Duodenal mucosa (tissue), 2 donors: ENCODE measurements around the gene TOM1L1.

Source experiments
- H3K27ac ChIP-seq: one replicate; pipeline ENCODE4 v1.7.0; 2013; ENCODE audit warnings: low read depth, low read length
- H3K27me3 ChIP-seq, 2 donors: one replicate each; pipeline ENCODE4 v1.7.0; 2013; ENCODE audit warnings: low read length in 2 of 2, control low read depth in 1 of 2; ENCODE audit not compliant: insufficient read depth in 2 of 2, control insufficient read depth in 1 of 2
- H3K36me3 ChIP-seq, 2 donors: one replicate each; pipeline ENCODE4 v1.7.0; 2013; ENCODE audit warnings: low read length in 2 of 2, control low read depth in 1 of 2; ENCODE audit not compliant: insufficient read depth in 2 of 2, control insufficient read depth in 1 of 2
- H3K4me1 ChIP-seq, 2 donors: one replicate each; pipeline ENCODE4 v1.7.0; 2013; ENCODE audit warnings: low read length in 2 of 2, control low read depth in 1 of 2; ENCODE audit not compliant: insufficient read depth in 2 of 2, control insufficient read depth in 1 of 2
- H3K4me3 ChIP-seq, 2 donors: one replicate each; pipeline ENCODE4 v1.7.0; 2013; ENCODE audit warnings: low read length in 2 of 2, low read depth in 1 of 2
- H3K9ac ChIP-seq, 2 donors: one replicate each; pipeline ENCODE4 v1.7.0; 2013; ENCODE audit warnings: low read length in 2 of 2, low read depth in 1 of 2
- H3K9me3 ChIP-seq, 2 donors: one replicate each; pipeline ENCODE4 v1.7.0; 2013; ENCODE audit warnings: low read length in 2 of 2, control low read depth in 1 of 2; ENCODE audit not compliant: control insufficient read depth in 1 of 2

Gene TOM1L1

GRCh38 chr17:54968262-54968987, 67.8 kb downstream of the TOM1L1 start, which contains the start of the genes COX11 and STXBP4:
Gene COX11 (minus strand): TSS chr17:54968654. CDS start chr17:54968646, 8 bp downstream.
Gene STXBP4 (plus strand): TSS chr17:54968765. CDS start chr17:54986220, 17,455 bp downstream.
- Histone ChIP-seq H3K9ac (peak within 1 kb of the TSS; percentile 86 to 92), H3K4me1 (peaks cover 21 to 28% of the 10 kb centered on the region in 2 donors), H3K27me3 (no peaks in the 10 kb centered on the region), H3K9me3 (no peaks in the 10 kb centered on the region), H3K4me3 (peak within 1 kb of the TSS; percentile 96 to 98), H3K27ac (peak within 1 kb of the TSS; percentile 65), H3K36me3 (peaks cover 5 to 18% of the 10 kb centered on the region in 2 donors)

- no peaks in the 10 kb centered on the region for H3K9me3 ChIP-seq
- no peaks in the 10 kb centered on the region for H3K27me3 ChIP-seq
- H3K4me3 ChIP-seq = peak overlapping the region; percentile 96 to 98
- H3K4me1 ChIP-seq = peaks cover 21 to 28% of the 10 kb centered on the region in 2 donors
- peak overlapping the region; percentile 23 for H3K27ac ChIP-seq
- H3K9ac ChIP-seq = peak overlapping the region; percentile 86 to 92
- peaks cover 5 to 13% of the 10 kb centered on the region in 2 donors for H3K36me3 ChIP-seq
These were observed 68.3 kb downstream of the TOM1L1 start for GRCh38 chr17:54968988-54969332.

- Histone ChIP-seq H3K9ac (peak overlapping the region; percentile 86 to 92), H3K27ac (peak overlapping the region; percentile 23), H3K4me3 (peak overlapping the region; percentile 96 to 98), H3K9me3 (no peaks in the 10 kb centered on the region), H3K36me3 (peaks cover 0 to 3% of the 10 kb centered on the region in 2 donors), H3K27me3 (no peaks in the 10 kb centered on the region), H3K4me1 (peaks cover 21 to 28% of the 10 kb centered on the region in 2 donors)
These were observed 69.3 kb downstream of the TOM1L1 start for GRCh38 chr17:54969658-54970572.

GRCh38 chr17:54971147-54971546, 70.5 kb downstream of the TOM1L1 start:
- Histone ChIP-seq H3K27me3 (no peaks in the 10 kb centered on the region), H3K9me3 (no peaks in the 10 kb centered on the region), H3K4me3 (no peak overlapping the region), H3K27ac (peak overlapping the region; percentile 30), H3K36me3 (no peaks in the 10 kb centered on the region), H3K9ac (no peak overlapping the region), H3K4me1 (peaks cover 21 to 23% of the 10 kb centered on the region in 2 donors)

- Histone ChIP-seq H3K27me3 (no peaks in the 10 kb centered on the region), H3K9me3 (no peaks in the 10 kb centered on the region), H3K4me1 (peaks cover 15 to 18% of the 10 kb centered on the region in 2 donors), H3K36me3 (peaks cover 0 to 2% of the 10 kb centered on the region in 2 donors), H3K9ac (no peak overlapping the region), H3K4me3 (no peak overlapping the region), H3K27ac (no peak overlapping the region)
These were observed 71.2 kb downstream of the TOM1L1 start for GRCh38 chr17:54971901-54972300.

- Histone ChIP-seq H3K4me1 (peaks cover 14 to 15% of the 10 kb centered on the region in 2 donors), H3K36me3 (peaks cover 0 to 2% of the 10 kb centered on the region in 2 donors), H3K27ac (no peak overlapping the region), H3K9me3 (no peaks in the 10 kb centered on the region), H3K4me3 (no peak overlapping the region), H3K9ac (no peak overlapping the region), H3K27me3 (no peaks in the 10 kb centered on the region)
These were observed 71.9 kb downstream of the TOM1L1 start for GRCh38 chr17:54972406-54973138.

GRCh38 chr17:54974759-54975158, 74.1 kb downstream of the TOM1L1 start:
- H3K9ac ChIP-seq = no peak overlapping the region
- H3K36me3 ChIP-seq = peaks cover 0 to 2% of the 10 kb centered on the region in 2 donors

GRCh38 chr17:54976316-54976715, 75.7 kb downstream of the TOM1L1 start:
- H3K36me3 ChIP-seq = peaks cover 0 to 2% of the 10 kb centered on the region in 2 donors

More at GRCh38 chr17:54974759-54975158, 74.1 kb downstream of the TOM1L1 start:
- Histone ChIP-seq H3K9me3 (no peaks in the 10 kb centered on the region), H3K4me1 (peaks cover 6 to 9% of the 10 kb centered on the region in 2 donors), H3K27me3 (no peaks in the 10 kb centered on the region), H3K27ac (no peak overlapping the region), H3K4me3 (no peak overlapping the region)

GRCh38 chr17:54977744-54978143, 77.1 kb downstream of the TOM1L1 start:
- no peak overlapping the region for H3K9ac ChIP-seq
- peaks cover 5 to 6% of the 10 kb centered on the region in 2 donors for H3K9me3 ChIP-seq
- no peak overlapping the region for H3K27ac ChIP-seq
- H3K36me3 ChIP-seq = peaks cover 0 to 2% of the 10 kb centered on the region in 2 donors
- no peak overlapping the region for H3K4me3 ChIP-seq
- no peaks in the 10 kb centered on the region for H3K27me3 ChIP-seq
- no peaks in the 10 kb centered on the region for H3K4me1 ChIP-seq

More at GRCh38 chr17:54976316-54976715, 75.7 kb downstream of the TOM1L1 start:
- Histone ChIP-seq H3K4me1 (no peaks in the 10 kb centered on the region), H3K27ac (no peak overlapping the region), H3K9ac (no peak overlapping the region), H3K9me3 (peaks cover 5 to 6% of the 10 kb centered on the region in 2 donors), H3K4me3 (no peak overlapping the region), H3K27me3 (no peaks in the 10 kb centered on the region)
